K562 (cell line): Measurements from ENCODE around the gene ANK2.

Experiments
- NR2C2 ChIP-seq, 2 experiments: fragments of 200-800 bp in 1 of 2; sonication (Bioruptor generic) in 1 of 2; sonication (generic) in 1 of 2; formaldehyde crosslinking in 1 of 2; IDR thresholded peaks; 2 replicates each; pipeline versions ENCODE4 v1.6.1 to v1.8.0; 2016 to 2022; ENCODE audit warnings: mild to moderate bottlenecking in 1 of 2, missing compliant biosample characterization in 1 of 2, missing genetic modification characterization in 1 of 2, missing genetic modification reagents in 1 of 2
- POLR2AphosphoS5 ChIP-seq: IDR thresholded peaks from 2 replicates; pipeline ENCODE4 v1.6.1; 2011; ENCODE audit warnings: mild to moderate bottlenecking, low read depth, low read length, moderate library complexity; ENCODE audit not compliant: control insufficient read depth, insufficient read depth
- SAFB2 ChIP-seq: fragments of 200-400 bp; formaldehyde crosslinking; IDR thresholded peaks from 2 replicates; pipeline ENCODE4 v1.6.1; 2018; ENCODE audit warnings: borderline replicate concordance, low read length, low read depth, moderate library complexity; ENCODE audit not compliant: severe bottlenecking
- SMC3 ChIP-seq: conservative IDR thresholded peaks from 2 replicates; pipeline ENCODE4 v1.6.1; 2011; ENCODE audit warnings: low read depth, low read length, improper control_type of control experiment; ENCODE audit not compliant: insufficient read depth
- TF ChIP-seq, protein P1 (sequence below), 3 experiments: IDR thresholded peaks in 2 of 3; conservative IDR thresholded peaks in 1 of 3; 2 replicates each; pipeline ENCODE4 v1.5.1; 2011 to 2012; ENCODE audit warnings: low read length in 3 of 3, mild to moderate bottlenecking in 3 of 3, control low read depth in 2 of 3, improper control_type of control experiment in 1 of 3, inconsistent platforms in 1 of 3, low read depth in 1 of 3, mixed read lengths in 1 of 3, moderate library complexity in 1 of 3; ENCODE audit not compliant: insufficient read depth in 2 of 3
- TF ChIP-seq, protein P2 (sequence below): sonication (generic); formaldehyde crosslinking; IDR thresholded peaks from 2 replicates; pipeline ENCODE4 v1.5.0; 2020; ENCODE audit warnings: missing genetic modification reagents

DNA sequence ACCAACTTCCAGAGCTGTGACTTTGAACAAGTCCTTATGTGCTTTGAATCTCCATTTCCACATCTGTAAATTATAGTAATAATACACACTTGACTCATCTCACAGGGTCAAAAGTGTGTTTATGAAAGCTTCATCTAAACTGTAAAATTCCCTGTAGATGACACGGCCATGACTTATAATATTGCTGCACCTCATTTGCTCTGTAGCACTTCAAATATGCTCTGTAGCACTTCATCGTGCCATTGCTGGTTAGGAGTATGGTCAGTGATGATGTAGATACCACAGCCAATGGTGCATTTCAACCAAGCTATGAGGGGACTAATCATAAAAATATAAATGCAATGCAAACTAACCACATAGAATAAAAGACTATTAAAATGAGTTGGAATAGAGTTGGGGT lies 318.6 kb downstream of the ANK2 start:
- TF ChIP-seq SAFB2: no peak
- no peak for TF ChIP-seq NR2C2 (CRISPR knock-in tag; IDR thresholded peaks at IDR 0.05)
- TF ChIP-seq NR2C2 (tag; IDR thresholded peaks at IDR 0.05): no peak
- TF ChIP-seq, protein P1, sequence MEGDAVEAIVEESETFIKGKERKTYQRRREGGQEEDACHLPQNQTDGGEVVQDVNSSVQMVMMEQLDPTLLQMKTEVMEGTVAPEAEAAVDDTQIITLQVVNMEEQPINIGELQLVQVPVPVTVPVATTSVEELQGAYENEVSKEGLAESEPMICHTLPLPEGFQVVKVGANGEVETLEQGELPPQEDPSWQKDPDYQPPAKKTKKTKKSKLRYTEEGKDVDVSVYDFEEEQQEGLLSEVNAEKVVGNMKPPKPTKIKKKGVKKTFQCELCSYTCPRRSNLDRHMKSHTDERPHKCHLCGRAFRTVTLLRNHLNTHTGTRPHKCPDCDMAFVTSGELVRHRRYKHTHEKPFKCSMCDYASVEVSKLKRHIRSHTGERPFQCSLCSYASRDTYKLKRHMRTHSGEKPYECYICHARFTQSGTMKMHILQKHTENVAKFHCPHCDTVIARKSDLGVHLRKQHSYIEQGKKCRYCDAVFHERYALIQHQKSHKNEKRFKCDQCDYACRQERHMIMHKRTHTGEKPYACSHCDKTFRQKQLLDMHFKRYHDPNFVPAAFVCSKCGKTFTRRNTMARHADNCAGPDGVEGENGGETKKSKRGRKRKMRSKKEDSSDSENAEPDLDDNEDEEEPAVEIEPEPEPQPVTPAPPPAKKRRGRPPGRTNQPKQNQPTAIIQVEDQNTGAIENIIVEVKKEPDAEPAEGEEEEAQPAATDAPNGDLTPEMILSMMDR (IDR thresholded peaks at IDR 0.05 in 2 of 3, conservative IDR thresholded peaks at IDR 0.05 in 1 of 3; ENCODE audit: insufficient read depth in 2 of 3, low read depth in 1 of 3, low read length in 3 of 3): no peak
- TF ChIP-seq POLR2AphosphoS5: no peak
- TF ChIP-seq SMC3: no peak
- TF ChIP-seq, protein P2, sequence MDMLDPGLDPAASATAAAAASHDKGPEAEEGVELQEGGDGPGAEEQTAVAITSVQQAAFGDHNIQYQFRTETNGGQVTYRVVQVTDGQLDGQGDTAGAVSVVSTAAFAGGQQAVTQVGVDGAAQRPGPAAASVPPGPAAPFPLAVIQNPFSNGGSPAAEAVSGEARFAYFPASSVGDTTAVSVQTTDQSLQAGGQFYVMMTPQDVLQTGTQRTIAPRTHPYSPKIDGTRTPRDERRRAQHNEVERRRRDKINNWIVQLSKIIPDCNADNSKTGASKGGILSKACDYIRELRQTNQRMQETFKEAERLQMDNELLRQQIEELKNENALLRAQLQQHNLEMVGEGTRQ (CRISPR knock-in tag): no peak
